HG02763 (cell line): ENCODE data around the gene TMEM151A.

Experiments used
- ATAC-seq: cut with Tn5 transposase; IDR thresholded peaks from one replicate; pipeline ENCODE4 v1.9.1; 2021; ENCODE audit warnings: mild to moderate bottlenecking, moderate library complexity; ENCODE audit not compliant: unreplicated experiment

The TMEM151A gene

GRCh38 chr11:66334605-66335442 lies 43.1 kb downstream of the TMEM151A start:
- ATAC-seq, result no peak

GRCh38 chr11:66335531-66336233 lies 44.0 kb downstream of the TMEM151A start:
- ATAC-seq, result no peak

GRCh38 chr11:66336234-66337102 lies 44.8 kb downstream of the TMEM151A start, which contains the start of gene RIN1:
RIN1 (minus strand) TSS chr11:66336434; CDS start chr11:66336402, 32 bp downstream.
- ATAC-seq, result no peak

- no peak for ATAC-seq
Measured at GRCh38 chr11:66337103-66337899, 45.6 kb downstream of the TMEM151A start.

DNA sequence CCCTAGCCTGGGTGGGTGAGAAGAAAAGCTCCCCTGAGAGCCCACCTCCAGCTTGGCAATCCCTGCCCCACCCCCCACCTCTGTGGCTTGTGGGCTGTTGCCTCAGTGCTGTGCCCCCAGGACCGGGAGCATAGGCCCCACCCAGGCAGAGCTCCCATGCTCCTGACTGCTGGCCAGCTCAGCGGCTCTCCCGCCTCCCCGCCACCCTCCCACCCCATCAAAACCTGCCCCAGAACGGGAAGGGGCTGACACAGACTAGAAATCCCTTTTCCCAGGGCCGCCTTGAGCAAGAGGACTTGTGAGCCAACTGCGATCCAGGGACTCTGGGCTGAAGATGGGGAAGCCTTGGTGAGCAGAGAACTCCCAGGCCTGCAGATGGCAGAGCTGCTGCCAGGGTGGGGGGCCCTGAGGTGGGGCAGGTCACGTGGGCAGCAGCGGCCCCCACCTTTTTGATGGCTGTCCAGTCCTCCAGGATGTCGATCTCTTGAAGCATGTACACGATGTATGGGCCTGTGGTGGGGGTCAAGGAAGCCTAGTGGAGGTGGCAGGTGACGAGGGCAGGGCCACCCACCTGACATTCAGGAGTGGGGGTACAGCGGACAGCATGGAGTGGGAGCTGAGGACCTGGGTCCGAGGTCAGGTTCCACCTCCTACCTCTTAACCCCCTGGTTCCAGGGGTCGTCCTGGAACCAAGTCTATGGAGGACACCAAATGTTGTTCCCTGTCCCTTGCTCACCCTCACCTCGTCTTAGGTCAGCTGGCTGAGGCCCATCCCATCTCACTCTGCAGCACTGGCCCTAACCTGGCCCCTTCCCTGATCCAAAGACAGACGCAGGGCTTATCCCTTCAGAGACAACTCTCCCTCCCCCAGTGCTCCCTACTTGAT lies 46.8 kb downstream of the TMEM151A start:
- no peak for ATAC-seq

GRCh38 chr11:66339162-66339675 lies 47.5 kb downstream of the TMEM151A start:
- no peak for ATAC-seq

DNA sequence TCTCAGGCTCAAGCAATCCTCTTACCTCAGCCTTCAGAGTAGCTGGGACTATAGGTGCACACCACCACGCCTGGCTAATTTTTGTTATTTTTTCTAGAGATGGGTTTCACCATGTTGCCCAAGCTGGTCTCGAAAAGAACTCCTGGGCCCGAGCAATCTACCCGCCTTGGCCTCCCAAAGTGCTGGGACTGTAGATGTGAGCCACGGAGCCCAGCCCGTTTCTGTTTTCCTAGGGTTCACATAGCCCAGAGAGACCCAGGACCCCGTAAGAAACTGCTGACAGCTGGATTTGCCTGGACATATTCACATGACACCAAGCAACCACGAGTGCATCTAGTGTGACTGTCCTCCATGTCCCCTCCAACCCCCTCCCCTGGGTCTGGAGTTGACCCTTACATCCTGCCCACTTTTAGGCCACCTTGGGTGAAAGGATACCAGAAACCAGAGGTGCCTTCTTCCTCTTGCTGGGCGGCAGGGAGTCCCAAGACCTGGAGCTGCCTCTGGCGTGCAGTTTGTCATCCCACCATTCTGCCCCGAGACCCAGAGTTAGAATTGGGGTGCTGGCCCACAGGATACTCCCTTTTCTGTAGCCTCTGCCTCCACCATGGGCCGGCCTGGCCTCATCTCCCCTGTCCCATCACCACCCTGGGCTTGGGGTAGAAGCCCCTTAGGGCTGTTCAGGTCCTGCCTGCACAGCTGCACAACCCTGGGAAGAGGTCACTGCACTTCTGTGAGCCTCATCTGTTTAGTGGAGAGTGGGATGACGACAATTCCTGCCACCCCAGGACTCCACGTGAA lies 48.2 kb downstream of the TMEM151A start:
- ATAC-seq, result no peak

DNA sequence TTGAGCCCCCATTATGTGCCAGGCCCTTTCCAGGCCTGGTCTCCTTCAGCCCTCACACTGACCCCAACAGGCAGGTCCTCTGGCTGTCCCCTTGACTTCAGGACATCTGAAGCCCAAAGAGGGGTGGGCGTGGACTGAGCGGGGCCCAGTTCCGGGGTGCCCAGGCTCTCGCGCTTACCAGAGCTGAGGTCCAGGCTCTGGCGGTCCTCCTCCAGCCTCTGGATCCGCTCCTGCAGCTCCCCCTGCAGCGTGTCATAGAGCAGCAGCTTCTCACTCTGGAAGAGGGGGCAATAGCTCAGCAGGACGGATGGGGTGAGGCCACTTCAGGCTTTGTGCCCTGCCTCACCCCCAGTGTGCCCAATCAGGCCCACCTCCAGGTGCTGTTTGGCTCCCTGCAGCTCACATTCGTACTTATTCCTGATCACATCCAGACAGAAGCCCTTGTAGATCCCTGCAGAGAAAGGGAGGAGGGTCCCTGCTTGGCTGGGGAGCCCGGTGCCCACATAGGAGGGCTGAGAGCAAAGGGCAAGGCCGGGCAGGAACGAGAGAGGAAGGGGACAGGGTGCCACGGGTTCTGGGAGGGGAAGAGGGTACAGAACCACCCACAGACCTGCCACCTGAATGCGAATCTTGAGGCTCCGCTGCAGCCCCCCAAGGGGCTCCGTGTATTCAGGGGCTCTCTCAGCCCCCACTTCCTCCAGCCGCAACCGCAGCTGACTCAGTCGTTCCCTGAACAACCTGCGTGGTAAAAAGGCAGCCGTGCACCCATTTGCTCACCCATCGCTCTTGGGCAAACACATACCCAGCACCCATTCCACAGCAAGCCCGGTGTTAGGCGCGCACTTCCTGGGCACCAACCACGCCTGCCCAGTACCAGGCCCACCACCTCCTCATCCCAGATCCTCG lies 49.2 kb downstream of the TMEM151A start:
- no peak for ATAC-seq

DNA sequence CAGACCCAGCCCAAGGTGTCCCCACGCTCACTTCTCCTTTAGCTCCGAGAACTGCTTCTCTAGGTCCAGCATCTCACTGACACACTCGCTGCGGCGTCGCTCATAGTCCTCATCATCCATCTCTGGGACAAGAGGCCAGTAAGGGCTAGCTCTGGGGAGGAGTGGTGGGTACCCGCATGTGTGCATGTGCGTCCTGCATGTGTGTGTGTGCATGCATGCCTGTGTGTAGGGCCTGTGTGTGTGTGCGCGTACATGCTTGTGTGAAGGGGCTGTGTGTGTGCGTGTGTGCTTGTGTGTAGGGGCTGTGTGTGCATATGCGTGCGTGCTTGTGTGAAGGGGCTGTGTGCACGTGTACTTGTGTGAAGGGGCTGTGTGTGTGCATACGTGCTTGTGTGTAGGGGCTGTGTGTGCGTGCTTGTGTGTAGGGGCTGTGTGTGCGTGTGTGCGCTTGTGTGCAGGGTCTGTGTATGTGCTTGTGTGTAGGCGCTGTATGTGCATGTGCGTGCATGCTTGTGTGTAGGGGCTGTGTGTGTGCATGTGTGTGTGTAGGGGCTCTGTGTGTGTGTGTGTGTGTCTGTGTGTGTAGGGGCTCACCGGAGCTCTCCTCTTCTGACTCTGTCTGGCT lies 49.9 kb downstream of the TMEM151A start:
- ATAC-seq, result no peak

DNA sequence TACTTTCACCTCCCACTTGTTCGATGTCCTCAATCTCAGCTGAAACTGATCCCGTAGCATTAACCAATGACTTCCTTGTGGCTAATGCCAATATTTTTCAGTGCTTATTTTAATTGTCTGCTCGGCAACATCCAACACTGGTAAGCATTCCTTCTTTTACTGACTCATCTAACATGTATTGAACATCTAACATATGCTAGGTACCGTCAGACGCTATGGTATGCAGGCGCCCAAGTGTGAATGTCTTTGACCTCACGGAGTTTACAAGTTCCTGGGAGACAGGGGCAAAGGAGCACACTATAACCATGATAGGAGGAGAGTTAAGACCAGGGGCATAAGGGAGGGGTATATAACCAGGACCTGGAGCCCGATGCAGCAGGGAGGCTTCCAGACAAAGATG lies 51.5 kb downstream of the TMEM151A start:
- ATAC-seq, result no peak

DNA sequence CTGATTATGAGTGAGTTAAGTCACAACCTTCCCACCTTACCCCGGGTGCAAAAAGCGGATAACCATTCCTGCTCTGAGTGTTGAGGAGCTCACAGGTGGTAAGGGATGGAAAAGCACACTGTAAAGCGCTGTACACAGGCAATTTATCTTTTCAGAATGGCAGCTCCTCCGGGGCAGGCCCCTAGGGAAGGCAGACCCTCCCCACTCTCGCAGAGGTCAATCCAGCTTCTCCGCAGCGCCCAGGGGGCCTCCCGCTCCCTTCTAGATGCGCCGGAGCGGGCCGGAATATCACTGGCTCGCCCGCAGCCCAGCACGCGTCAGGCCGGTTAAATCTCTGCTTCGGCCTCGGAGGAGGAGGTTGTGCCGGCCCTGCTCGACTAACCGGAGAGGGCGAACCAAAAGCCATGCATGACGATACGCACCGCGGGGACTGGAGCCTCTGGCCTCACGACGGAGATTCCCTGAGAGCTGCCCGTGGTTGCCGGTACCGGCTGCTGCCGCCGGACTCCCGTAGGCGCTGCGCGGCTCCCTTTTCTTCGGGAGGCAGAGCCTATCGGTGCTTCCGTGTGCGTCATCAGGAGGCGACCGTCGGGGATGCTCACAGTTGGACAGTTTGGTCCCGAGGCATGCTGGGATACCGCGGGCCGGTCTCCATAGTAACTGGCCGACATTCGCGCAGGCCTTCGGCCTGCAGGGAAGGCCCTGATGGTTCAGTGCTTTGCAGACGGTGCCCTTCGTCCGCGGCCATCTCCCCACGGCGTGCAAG lies 53.0 kb downstream of the TMEM151A start, which contains the start of gene BRMS1:
BRMS1 (minus strand) TSS at position 555 of the 766 bp plus-strand sequence. CDS start 2,870 bp downstream, outside the sequence.
- peak; percentile 65 for ATAC-seq

DNA sequence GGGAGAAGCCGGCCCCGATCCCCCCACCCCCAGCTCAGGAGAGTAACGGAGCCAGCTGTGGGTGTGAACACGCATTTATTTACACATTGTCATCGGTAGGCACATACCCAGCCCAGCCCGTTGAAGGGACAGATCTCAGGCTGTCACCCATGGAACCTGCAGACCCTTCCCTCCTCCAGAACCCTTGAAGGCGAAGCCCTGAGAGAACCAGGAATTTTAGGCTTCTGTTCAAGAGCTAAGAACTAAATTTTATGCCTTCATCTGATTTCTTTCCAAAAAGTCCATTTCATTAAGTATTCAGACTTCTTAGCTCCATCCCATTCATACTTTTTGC lies 53.6 kb downstream of the TMEM151A start:
- ATAC-seq, result no peak
